CD4-positive, alpha-beta T cell treated with Interleukin-1 beta for 1 hour (primary cell): ENCODE data around the gene CMIP.
"Not testable (repeated sequence)": the region's sequence is repeated elsewhere in the genome, so short reads cannot be mapped to it uniquely, and the experiment has no call there.

Source experiments
- DNase-seq, 2 donors: peaks; one replicate each; pipeline ENCODE4 v3.0.0-alpha.2; 2020 to 2022

The CMIP gene

GRCh38 chr16:81734632-81735434 lies 290.2 kb downstream of the CMIP start:
- DNase-seq: no peak

- DNase-seq: peak; percentile 84 to 86
Measured at GRCh38 chr16:81737885-81738536, 293.4 kb downstream of the CMIP start.

GRCh38 chr16:81738783-81739496 lies 294.3 kb downstream of the CMIP start:
- peak in 1 of 2 donors; percentile 79 for DNase-seq

GRCh38 chr16:81739503-81739902 lies 294.9 kb downstream of the CMIP start:
- DNase-seq: no peak

GRCh38 chr16:81740169-81740568 lies 295.6 kb downstream of the CMIP start:
- DNase-seq: peak in 1 of 2 donors; percentile 41

GRCh38 chr16:81741430-81741770 lies 296.8 kb downstream of the CMIP start:
- not testable (repeated sequence) for DNase-seq

GRCh38 chr16:81744385-81744784 lies 299.8 kb downstream of the CMIP start:
- DNase-seq: no peak

- DNase-seq: no peak
Measured at GRCh38 chr16:81744911-81745310, 300.3 kb downstream of the CMIP start.

GRCh38 chr16:81745704-81746558 lies 301.3 kb downstream of the CMIP start:
- DNase-seq: peak; percentile 74 to 80

GRCh38 chr16:81746566-81746965 lies 302.0 kb downstream of the CMIP start:
- DNase-seq: no peak

GRCh38 chr16:81748476-81749198 lies 304.0 kb downstream of the CMIP start:
- no peak for DNase-seq

GRCh38 chr16:81752225-81752875 lies 307.7 kb downstream of the CMIP start:
- peak; percentile 20 to 80 for DNase-seq

GRCh38 chr16:81752876-81753227 lies 308.2 kb downstream of the CMIP start:
- DNase-seq: no peak

GRCh38 chr16:81754858-81755257 lies 310.2 kb downstream of the CMIP start:
- DNase-seq: no peak

GRCh38 chr16:81755915-81756614 lies 311.5 kb downstream of the CMIP start:
- DNase-seq: peak in 1 of 2 donors; percentile 7

GRCh38 chr16:81756615-81757356 lies 312.2 kb downstream of the CMIP start:
- no peak for DNase-seq

- no peak for DNase-seq
Measured at GRCh38 chr16:81758376-81758775, 313.8 kb downstream of the CMIP start.
